Right forelimb (tissue), 1 donor: ENCODE data around the gene ALOX5.

Experiments
- DNase-seq: peaks from one replicate; pipeline ENCODE4 v3.0.0-alpha.2; 2018

The ALOX5 gene

DNA sequence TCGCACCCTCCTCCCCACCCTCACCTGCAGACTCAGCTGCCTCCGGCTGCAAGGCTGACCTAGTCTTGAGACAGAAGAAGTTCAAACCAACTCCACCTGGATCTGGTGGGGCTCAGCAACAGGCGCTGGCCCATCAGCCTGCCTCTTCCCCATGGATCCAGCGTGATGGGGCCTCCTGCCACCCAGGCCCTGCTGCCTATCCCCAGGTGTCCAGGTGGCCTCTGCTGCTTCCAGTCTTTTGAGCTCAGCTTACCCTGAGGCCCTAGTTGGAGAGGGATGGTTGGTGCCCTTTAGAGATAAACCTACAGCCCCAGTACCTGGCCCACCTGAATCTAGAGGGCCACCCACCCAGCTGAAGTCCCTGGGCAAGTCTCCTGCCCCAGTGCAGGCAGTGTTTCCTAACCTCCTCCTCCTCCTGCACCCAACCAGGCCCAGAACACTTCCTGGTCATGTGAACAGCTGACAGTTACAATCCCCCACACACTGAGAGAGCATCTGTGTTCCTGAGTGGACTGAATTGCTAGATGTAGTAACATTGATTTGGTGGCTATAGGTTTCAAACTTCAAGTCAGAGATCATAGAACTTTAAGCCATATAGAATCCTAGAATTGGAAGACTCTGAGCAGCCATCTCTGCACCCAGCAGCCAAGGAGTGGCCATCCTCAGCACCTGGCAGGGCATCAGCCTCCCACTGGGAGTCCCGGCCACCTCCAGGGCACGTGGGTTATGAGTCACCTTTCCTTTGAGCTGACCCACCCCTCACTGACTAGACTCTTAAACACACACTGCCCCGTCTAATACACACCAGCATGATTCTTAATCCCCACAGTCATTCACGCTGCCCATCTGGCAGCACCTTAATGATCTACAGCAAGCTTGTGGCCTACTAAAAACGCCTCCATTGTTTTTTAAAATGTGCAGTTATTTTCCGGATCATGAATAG is 51.9 kb downstream of the ALOX5 start:
- DNase-seq = no peak

DNA sequence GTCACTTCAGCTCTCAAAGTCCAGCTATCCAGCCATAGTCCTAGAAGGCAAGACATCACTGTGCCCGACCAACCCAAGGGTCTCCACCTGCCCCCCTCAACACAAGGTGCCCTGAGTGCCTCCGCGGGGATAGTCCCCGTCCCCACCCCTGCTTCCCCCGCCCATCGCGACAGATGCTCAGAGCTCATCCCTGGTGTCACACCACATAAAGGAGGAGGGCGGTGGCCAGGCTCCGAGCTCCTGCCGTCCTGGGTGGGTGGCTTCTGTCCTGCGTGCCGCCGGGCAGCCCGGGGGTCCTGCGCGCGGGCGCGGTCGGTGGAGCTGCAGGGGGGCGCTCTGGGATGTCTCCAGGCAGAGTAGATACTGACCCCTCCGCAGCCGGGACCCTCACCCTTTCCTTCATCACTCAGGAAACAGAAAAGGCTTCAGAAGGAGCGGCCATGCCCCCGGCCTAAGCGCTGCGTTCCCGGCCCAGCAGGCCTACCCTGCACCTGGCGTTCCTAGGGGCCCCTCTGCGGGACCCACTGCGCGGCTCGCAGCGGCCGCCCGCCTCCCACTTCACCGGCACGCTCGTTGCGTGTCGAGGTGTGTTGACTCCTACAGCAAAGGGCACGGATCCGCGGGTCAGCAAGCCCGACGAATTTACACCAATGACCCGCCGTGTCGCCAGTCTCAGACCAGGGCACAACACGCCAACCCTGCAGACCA is 53.4 kb downstream of the ALOX5 start:
- DNase-seq = no peak

DNA sequence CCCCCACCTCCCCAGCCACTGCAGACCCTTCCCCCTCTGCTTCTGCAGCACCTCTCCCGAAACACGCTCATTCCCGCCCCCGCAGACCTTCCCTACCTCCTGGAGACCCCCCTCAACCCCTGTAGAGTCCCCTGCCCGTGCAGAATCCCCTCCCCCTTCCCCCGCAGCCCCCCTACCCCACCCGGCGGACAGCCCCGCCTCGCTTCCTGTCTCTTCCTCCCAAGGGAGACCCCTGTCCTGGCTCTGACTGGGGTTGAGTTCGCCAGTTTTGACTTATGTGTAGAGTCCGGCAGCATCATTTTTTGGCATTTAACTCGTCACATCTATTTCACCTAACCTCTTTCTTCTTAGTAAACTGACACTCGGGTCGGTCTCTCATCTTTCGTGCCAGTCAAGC is 54.0 kb downstream of the ALOX5 start:
- DNase-seq = no peak

DNA sequence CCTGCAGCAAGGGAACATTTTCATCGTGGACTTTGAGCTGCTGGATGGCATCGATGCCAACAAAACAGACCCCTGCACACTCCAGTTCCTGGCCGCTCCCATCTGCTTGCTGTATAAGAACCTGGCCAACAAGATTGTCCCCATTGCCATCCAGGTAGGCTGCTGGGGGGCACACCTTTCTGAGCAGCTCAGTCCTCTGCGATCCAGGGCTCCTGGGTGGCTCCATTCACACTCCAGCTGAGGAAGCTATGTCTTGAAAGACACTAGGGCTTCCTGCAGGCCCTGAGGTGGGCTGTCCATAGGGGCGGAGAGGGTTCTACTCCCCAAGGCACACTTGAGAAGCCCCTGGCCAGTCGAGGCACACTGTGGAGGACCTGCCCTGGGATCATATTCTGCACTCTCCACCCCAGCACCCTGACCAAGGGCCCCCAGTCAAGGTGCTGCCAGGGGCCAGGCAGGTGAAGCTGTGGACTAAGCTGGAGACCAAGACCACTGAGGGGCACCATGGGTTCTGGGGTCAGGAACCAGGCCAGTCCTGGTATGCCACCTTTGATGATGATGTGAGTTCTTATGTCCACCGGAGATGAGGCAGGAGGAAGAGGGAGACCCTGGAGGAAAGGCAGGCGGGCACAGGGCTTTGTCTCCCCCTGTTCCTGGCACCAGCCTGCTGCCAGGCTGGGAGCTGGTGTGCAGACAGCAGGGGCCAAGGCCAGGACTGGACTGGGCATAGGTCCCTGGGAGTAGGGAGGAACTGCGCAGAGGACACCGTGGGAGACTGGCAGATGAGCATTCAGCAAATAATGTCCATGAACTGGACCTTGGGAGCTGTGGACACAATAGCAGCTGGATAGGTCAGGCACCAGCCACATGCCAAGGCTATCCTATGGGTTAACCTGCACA is 54.8 kb downstream of the ALOX5 start:
- DNase-seq = no peak

DNA sequence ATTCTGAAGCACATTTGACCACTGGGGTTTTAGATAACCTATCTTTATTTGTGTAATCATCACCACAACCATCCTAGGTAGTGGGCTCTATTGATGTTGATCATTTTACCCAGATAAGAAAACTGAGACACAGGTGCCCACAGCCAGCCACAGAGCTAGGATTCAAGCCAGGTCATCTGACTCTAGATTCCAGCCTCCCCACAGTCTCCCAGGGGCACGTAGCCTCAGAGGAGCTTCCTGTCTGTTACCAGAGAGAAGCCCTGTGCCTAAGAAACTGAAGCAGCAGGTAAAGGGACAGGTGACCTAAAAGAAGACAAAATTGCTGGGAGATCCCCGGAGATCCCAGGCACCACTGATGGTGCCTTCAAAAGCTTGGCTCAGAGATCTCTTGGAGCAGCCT is 55.8 kb downstream of the ALOX5 start:
- DNase-seq = no peak

DNA sequence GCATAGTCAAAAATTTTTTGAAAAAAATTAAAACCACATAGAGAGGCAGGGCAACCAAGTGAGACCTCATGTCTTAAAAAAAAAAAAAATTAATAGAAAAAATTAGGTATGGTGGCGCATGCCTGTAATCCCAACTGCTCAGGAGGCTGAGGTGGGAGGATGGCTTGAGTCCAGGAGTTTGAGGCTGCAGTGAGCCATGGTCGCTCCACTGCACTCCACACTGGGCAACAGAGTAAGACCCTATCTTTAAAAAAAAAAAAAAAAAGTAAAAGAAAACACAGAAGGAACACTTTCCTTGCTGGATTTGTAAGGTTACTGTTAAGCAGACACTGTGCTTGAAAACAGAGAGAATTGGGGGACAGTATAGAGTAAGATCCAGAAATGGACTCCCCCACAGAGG is 58.1 kb downstream of the ALOX5 start:
- no peak for DNase-seq

DNA sequence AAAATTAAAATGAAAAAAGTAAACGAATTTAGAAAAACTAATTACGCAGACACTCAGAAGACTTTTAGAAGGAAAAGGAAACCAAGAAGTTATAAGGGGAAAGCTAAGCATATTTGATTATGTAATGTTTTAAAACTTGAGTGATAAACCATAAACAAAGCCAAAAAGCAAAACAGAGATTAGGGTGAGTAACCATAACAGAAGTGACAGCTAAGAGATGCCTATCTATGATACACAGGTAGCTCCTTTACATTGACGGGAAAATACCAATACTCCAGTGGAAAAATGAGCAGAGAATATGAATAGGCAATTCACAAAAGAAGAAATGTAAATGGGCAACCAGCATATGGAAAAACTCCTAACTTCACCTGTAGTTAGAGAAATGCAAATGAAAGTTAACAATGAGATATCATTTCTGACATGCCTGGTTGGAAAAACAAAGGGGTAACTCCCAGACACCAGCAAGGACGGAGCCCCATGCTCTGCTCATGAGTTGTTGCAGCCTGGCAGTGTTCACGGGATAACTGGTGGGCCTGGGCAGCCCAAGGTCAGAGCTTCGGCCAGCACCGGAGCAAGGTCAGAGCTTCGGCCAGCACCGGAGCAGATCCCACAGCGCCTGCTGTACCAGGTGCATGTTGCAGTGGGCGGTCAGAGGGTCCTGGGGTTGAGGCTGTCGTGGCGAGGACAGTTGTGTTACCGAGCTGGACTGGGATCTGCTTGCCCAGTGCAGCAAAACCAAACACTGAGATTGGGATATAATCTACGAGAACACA is 58.9 kb downstream of the ALOX5 start:
- no peak for DNase-seq

DNA sequence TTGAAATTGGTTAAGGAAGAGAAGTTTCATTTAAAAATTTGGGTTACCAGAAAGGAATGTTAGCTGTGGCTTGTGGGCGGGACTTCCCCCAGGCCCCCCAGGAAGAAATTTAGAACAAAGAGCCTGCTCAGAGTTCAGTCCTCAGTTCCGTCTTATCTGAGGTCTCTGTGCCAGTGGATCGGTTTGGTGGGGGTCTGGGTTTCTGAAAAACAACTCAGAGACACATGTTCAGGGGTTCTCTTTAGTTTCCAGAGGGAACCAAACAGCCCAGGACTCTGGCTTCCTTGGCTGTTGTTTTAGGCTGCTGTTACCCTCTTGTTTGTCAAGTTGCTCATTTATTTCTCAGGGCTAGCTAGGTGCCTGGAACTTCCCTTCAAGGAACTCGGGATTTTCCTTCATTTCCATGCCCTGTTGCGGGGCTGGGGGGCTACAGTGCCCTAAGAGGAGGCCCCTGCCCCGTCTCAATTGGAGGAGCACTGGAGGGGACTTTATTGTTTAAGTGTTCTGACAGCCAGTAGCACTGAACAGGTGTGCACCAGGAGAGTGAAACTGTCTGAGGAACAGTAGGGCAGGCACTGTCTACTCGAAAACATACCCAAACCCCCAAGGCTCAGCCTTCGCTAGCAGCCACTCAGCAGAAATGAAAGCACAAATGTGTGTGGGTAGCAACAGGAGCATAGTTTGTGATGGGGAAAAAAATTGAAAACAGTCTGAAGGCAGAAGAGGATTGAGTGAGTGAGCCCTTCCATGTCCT is 59.9 kb downstream of the ALOX5 start:
- no peak for DNase-seq

DNA sequence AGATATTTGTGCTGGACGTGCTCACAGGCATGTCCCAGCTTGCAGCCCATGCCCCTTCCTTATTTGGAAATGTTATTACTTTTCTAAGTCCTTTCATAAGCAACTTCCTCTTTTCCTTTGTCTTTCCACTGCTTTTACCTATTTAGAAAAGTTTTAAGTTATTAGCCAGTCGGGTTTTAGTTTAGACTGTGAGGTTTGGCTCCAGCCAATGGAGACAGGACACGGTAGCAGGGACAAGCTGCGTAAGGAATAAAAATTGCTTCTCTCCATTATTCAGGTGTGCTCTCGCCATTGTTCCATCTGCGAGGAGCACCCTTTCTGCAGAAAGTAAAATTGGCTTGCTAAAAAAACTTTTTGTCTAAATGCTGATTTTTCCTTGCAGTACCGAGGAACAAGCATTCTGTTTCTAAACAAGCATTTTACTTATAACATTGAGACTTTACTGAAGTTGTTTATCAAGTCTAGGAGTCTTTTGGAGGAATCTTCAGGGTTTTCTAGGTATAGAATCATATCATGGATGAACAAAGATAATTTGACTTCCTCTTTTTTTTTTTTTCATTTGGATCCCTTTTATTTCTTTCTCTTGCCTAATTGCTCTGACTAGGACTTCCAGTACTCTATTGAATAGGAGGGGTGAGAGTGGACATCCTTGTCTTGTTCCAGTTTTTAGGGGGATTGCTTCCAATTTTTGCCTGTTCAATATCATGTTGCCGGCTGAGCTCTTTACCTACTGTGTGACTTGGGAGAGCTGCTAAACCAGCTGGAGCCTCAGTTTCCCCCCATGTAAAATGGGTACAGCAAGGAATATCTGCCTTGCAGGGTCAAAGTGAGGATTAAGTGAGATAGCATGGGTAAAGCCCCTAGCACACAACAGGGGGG is 63.8 kb downstream of the ALOX5 start:
- no peak for DNase-seq

DNA sequence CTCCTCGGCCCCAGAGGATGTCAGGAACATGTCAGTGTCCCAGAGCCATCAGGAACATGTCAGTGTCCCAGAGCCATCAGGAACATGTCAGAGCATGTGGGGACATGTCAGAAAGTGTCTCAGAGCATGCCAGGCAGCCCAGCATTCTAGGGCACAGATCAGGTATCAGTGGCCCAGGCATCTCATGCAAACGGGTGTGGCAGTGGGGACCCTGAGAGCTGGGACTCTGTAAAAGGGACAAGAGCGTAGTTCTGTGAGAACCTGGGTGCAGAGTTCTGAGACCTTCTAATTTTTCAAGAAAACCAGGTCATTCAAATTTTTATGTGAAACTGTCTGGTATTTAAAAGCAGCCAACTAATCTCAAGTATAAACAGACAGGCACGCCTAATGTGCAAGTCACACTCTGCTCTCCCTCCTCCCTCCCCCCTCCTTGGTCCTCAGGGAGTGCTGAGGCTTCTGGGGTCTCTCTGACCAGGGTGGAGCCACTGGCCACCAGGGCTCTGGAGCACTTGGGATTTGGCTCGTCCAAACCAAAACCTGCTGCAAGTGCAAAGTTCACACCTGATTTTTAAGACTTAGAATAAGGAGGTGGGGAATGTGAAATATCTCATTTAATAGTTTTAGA is 64.6 kb downstream of the ALOX5 start:
- peak; percentile 17 for DNase-seq

DNA sequence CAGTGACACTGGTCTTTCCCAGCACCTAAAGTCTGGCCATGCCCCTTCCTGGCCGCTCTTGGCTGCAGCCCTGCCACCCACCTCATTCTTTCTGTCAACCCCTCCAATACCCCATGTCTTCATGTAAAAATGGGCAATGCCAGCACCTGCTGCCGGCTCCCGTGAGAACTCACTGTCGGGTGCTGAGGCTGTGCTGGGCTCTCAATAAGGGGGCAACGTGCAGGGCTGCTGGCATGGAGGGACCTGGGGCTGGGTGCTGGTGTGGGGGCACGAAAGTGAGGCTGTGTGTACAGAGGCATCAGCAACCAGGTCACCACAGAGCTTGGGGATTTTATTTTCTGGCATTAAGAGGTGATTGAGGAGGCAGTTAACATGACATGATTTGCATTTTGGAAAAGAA is 65.3 kb downstream of the ALOX5 start:
- DNase-seq = peak; percentile 32

DNA sequence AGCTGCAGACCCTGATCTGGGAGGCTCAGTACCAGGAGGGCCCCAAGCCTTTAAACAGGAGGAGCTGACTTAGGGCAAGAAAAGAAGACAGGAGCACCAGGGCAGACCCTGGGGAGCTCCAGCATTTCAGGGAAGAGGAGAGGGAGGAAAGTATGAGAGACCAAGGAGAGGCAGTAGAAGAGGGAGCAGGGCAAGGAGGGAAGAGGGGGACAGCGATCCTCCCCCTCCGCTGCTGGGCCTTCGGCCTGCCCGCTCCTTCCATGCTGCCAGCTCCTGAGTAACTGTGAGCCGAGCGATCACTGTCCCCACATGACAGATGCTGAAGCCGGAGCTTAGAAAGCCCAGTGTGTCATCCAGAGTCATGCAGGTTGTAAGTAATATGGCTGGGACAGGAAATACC is 65.9 kb downstream of the ALOX5 start:
- DNase-seq = peak; percentile 26

DNA sequence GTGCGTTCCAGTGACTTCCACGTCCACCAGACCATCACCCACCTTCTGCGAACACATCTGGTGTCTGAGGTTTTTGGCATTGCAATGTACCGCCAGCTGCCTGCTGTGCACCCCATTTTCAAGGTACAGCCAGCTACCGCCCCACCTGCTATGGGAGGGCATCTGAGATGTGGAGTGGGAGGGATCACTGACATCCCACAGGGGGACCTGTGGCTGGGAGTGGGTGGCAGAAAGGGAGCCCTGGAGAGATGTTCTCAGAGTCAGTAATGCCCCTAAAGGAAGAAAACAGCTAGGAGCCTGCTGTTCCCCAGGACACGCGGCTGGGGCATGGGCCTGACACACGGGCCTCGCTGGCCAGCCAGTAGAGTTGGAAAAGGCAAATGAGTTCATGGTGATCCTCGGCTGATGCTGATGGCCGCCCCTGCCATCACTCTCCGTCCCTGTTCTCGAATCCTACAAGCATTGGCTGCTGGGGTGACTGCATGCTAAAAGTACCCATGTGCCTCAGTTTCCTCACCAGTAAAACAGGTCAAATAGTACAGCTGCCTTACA is 66.6 kb downstream of the ALOX5 start:
- DNase-seq = peak; percentile 27

DNA sequence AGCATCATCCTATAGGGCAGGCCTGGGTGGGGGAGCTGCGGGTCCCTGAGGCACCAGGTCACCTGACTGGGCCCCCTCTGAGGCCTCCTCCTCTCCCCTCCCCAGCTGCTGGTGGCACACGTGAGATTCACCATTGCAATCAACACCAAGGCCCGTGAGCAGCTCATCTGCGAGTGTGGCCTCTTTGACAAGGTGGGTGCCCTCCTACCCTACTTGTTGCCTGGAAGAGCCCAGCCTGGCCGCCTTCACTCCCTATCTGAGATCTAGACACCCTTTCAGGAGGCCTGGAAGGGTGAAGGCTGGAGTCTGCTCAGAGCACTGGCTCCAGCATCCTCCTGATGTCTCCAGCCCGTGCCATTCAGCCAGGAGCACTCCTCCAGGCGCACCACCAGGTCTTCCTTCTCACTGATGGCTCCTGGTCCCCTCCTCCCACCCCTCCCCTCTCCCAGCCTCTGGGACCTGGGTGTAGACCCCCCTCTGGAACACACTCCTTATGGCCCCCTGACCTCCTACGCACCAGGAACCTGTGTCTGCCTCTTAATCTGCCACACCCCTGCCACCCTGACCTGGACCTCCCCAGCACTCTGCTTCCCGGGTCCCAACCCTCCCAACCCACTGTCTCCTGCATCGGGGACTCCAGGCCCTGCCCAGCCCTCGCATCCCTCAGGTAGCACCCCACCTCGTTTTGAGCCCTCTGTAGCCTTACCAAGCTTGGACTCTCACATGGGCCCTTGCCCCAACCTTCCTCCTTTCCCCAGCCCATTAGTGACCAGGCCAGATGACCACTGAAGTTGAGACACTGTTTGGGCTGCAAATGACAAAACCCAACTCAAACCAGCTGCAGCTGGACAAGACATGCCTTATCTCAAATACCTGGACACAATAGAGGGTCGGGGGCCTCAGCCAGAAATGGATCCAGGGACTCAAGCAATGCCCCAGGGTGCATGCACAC is 67.5 kb downstream of the ALOX5 start:
- peak; percentile 31 for DNase-seq

DNA sequence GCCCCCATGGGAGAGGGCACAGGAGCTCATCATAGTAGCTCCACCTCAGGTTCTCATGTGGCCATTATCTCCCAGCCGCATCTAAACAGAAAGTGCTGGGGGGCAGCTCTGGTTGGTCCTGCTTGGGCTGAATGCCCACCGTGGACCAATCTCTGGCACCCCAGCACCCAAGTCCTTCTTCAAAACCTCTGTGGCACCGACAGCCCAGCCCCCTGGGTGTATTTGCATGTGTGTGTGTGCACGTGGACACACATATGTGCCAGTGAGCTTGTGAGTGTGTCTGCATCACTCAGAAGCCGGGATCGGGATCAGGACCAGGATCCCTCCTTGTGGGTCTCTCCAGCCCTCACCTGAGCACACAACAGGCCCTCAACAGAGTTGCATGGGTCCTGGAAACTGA is 68.2 kb downstream of the ALOX5 start:
- peak; percentile 19 for DNase-seq

DNA sequence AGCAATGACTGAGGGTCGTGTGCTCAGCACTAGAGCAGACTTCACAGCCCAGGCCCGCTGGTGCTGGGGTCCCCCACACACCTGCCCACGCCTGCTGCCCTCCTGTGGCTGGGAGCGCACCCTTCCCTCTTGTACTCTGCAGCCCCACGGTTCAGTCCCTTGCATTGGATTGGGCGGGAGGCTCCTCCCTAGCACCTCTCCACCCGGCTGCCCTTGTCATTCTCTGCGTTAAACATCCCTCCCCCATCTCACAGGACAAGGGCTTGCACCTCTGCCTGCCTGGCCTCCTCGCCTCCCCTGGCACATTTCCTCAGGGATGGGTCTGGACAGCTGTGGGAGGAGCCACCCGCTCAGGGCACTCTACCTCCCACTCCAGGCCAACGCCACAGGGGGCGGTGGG is 68.6 kb downstream of the ALOX5 start:
- peak; percentile 16 for DNase-seq

DNA sequence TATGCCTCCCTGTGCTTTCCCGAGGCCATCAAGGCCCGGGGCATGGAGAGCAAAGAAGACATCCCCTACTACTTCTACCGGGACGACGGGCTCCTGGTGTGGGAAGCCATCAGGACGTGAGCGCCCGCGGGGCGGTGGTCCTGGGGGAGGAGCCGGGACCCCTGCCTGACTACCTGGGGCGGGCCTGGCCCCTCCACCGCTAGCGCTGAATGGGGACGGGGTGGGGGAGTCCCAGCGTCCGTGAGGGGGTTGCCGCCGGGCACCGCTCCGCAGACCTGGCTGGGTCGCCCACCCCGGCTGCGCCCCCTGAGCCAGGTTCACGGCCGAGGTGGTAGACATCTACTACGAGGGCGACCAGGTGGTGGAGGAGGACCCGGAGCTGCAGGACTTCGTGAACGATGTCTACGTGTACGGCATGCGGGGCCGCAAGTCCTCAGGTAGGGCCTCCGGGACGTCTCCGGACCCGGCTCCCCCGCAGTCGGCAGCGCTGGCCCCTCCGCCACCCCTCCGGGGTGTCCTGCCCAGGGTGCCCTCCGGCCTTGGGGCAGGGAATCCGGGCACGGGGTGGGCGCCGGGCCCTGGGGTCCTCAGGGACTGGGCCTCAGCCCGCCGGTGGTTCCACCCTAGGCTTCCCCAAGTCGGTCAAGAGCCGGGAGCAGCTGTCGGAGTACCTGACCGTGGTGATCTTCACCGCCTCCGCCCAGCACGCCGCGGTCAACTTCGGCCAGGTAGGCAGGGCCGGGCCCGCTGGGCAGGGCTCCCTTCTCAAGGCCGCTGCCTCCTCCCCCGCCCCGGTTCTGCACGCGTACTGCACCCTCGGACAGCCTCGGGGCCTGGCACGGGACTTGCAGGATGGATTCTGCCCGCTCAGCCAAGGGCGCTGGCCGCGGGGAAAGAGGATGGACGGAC is 69.3 kb downstream of the ALOX5 start:
- DNase-seq = peak; percentile 33
